Mesothelial cell of epicardium (in vitro differentiated cells): Measurements from ENCODE around the gene HEATR1. TPM values are rescaled to one million over a fixed set of nuclear protein-coding genes. Genes with fewer than 3 reads are reported as not detected.
A peak's percentile ranks its signal among the peaks of the same experiment; 100 is the strongest.
"Not testable (repeated sequence)": the region's sequence is repeated elsewhere in the genome, so short reads cannot be mapped to it uniquely, and the experiment has no call there.

Experiments used
- DNase-seq, 2 experiments: peaks; one replicate each; pipeline ENCODE4 v3.0.0; 2021; ENCODE audit warnings: low spot score in 2 of 2; ENCODE audit not compliant: unreplicated experiment in 2 of 2
- H3K27ac Mint-ChIP-seq: 2 replicates; pipeline ENCODE4 v1.8.0; 2021; ENCODE audit warnings: mixed read lengths
- H3K27me3 Mint-ChIP-seq: 2 replicates; pipeline ENCODE4 v1.8.0; 2021; ENCODE audit warnings: low read depth, mixed read lengths
- H3K36me3 Mint-ChIP-seq: 2 replicates; pipeline ENCODE4 v1.8.0; 2021; ENCODE audit warnings: mixed read lengths
- H3K4me1 Mint-ChIP-seq: 2 replicates; pipeline ENCODE4 v1.8.0; 2021; ENCODE audit warnings: mixed read lengths
- H3K4me3 Mint-ChIP-seq: 2 replicates; pipeline ENCODE4 v1.8.0; 2021; ENCODE audit warnings: mild to moderate bottlenecking, moderate library complexity, mixed read lengths
- H3K9me3 Mint-ChIP-seq: 2 replicates; pipeline ENCODE4 v1.8.0; 2021; ENCODE audit warnings: mixed read lengths
- total RNA-seq: library from RNA; stranded (reverse); gene quantifications from 3 replicates; pipeline ENCODE4 v1.2.1, GENCODE V29; 2021
- TF ChIP-seq, protein P1 (sequence below): fragments of 200-600 bp; sonication (generic); IDR thresholded peaks from one replicate; pipeline ENCODE4 v1.5.0; 2021; ENCODE audit warnings: antibody characterized with exemption; ENCODE audit not compliant: unreplicated experiment

HEATR1 gene
- total RNA-seq, 1 donor from 2014 or later = 48.4 TPM

DNA sequence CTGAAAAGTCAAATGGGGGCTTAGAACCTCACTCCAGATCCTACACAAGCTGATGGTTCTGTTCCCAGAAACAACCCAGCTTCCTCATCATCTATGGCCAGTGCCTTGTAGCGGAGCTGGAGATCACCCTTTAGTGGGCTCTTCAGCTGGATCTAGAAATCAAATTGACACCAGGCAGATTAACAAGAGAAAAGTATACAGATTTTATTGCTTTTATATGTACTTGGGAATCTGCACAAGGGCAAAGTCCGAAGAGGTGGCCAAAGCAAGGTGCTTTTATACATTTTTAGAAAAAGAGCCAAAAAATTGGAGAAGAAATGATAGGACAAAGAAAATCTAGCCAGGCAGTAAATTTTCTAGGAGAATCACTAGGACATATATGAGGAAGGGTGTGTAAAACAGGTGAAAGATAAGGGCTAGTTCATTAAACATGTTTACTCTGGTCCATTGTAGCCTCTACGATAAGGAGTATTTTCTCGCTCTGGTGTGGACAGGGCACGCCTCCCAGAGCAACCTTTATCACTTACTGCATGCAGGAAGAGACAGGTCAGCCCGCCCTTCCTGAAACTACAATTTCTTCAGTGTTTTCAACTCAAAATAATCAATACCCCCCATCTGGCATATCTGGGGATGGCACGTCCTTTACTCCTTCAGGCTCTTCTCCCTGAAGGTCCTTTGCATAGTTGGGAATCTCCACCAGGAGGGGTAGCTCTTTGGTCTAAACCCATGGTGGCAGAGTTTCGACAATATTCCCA lies 94.5 kb downstream of the HEATR1 start:
- DNase-seq = no peak
- H3K27me3 Mint-ChIP-seq = no peaks in the 10 kb centered on the region
- no peak overlapping the region for H3K4me3 Mint-ChIP-seq
- peak overlapping the region; percentile 68 for H3K27ac Mint-ChIP-seq
- TF ChIP-seq, protein P1, sequence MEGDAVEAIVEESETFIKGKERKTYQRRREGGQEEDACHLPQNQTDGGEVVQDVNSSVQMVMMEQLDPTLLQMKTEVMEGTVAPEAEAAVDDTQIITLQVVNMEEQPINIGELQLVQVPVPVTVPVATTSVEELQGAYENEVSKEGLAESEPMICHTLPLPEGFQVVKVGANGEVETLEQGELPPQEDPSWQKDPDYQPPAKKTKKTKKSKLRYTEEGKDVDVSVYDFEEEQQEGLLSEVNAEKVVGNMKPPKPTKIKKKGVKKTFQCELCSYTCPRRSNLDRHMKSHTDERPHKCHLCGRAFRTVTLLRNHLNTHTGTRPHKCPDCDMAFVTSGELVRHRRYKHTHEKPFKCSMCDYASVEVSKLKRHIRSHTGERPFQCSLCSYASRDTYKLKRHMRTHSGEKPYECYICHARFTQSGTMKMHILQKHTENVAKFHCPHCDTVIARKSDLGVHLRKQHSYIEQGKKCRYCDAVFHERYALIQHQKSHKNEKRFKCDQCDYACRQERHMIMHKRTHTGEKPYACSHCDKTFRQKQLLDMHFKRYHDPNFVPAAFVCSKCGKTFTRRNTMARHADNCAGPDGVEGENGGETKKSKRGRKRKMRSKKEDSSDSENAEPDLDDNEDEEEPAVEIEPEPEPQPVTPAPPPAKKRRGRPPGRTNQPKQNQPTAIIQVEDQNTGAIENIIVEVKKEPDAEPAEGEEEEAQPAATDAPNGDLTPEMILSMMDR = no peak
- H3K4me1 Mint-ChIP-seq = peaks cover 24% of the 10 kb centered on the region
- H3K36me3 Mint-ChIP-seq = no peaks in the 10 kb centered on the region
- no peaks in the 10 kb centered on the region for H3K9me3 Mint-ChIP-seq

DNA sequence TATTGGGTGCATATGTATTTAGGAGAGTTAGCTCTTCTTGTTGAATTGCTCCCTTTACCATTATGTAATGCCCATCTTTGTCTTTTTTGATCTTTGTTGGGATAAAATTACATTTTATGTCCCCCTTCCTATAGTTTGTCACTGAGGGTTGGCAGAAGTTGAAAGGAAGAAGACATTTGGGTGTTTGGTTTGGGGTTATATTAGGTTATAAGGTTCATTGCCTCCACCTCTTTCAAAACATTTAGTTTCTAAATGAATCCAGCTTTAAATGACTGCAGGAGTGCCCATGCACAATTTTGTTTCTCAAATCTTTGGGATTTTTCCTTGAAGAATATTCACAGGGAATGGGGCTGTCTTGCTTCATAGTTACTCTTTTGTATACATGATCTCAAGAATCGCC lies 95.1 kb downstream of the HEATR1 start:
- peaks cover 30% of the 10 kb centered on the region for H3K4me1 Mint-ChIP-seq
- H3K9me3 Mint-ChIP-seq = no peaks in the 10 kb centered on the region
- DNase-seq = no peak
- no peaks in the 10 kb centered on the region for H3K27me3 Mint-ChIP-seq
- H3K27ac Mint-ChIP-seq = peak overlapping the region; percentile 78
- H3K4me3 Mint-ChIP-seq = no peak overlapping the region
- H3K36me3 Mint-ChIP-seq = no peaks in the 10 kb centered on the region
- TF ChIP-seq, protein P1 = no peak

DNA sequence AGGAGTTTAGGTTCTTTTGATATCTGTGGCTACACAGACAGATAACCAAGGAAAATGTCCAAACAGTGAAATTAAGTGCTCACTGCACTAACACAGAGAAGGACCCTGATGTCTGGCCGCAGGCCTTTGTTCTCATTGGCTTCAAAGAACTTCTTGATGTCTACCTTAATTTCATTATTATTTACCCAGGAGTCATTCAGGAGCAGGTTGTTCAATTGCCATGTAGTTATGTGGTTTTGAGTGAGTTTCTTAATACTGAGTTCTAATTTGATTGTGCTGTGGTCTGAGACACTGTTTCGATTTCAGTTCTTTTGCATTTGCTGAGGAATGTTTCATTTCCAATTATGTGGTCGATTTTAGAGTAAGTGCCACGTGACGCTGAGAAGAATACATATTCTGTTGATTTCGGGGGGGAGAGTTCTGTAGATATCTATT lies 95.7 kb downstream of the HEATR1 start:
- H3K36me3 Mint-ChIP-seq = no peaks in the 10 kb centered on the region
- H3K9me3 Mint-ChIP-seq = no peaks in the 10 kb centered on the region
- no peak for DNase-seq
- H3K27me3 Mint-ChIP-seq = no peaks in the 10 kb centered on the region
- peak overlapping the region; percentile 78 for H3K27ac Mint-ChIP-seq
- H3K4me3 Mint-ChIP-seq = no peak overlapping the region
- TF ChIP-seq, protein P1 = no peak
- H3K4me1 Mint-ChIP-seq = peaks cover 32% of the 10 kb centered on the region

DNA sequence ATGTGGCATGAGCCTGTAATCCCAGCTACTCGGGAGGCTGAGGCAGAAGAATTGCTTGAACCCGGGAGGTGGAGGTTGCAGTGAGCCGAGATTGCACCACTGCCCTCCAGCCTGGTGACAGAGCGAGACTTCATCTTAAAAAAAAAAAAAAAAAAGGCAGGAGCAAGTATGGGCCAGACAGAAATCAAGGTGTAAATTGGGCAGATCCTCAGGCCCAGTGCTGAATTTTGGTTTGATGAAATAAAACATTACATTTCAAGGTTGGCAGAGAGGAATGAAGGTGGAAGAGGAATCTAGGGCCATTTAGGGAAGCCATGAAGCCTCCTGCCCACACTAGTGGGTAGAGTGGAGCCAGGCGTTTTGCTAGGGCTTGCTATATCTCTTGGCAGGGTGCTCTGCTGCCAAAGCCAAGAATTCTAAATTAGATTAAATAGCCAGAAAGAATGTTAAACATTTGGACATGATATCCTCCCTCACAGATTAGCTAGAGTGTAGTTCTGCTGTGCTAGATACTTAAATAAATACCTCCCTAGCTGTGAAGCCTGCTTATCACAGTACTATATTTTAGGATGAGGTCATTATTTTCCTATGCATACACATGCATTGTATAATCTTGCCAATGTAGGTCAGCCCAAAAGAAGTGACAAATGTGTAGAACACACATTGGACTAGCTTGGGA lies 97.2 kb downstream of the HEATR1 start:
- DNase-seq = no peak
- Mint-ChIP-seq H3K9me3 (no peaks in the 10 kb centered on the region), H3K27ac (peak overlapping the region; percentile 78), H3K36me3 (no peaks in the 10 kb centered on the region), H3K27me3 (no peaks in the 10 kb centered on the region), H3K4me1 (peaks cover 45% of the 10 kb centered on the region), H3K4me3 (no peak overlapping the region)
- TF ChIP-seq, protein P1 = no peak

DNA sequence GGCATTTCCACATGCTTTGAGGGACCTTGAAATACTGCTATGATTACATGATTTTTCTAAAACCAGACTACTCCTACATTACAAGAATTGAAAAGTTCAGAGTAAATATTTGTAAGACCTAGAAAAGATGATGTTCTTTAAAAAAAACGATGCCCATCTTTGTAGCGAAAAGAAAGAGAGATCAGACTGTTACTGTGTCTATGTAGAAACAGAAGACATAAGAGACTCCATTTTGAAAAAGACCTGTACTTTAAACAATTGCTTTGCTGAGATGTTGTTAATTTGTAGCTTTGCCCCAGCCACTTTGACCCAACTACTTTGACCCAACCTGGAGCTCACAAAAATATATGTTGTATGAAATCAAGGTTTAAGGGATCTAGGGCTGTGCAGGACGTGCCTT lies 100.0 kb downstream of the HEATR1 start:
- peak overlapping the region; percentile 97 for H3K27ac Mint-ChIP-seq
- H3K9me3 Mint-ChIP-seq, H3K36me3 Mint-ChIP-seq, H3K4me3 Mint-ChIP-seq, DNase-seq, H3K27me3 Mint-ChIP-seq: not testable (repeated sequence)
- peaks cover 45% of the 10 kb centered on the region for H3K4me1 Mint-ChIP-seq

DNA sequence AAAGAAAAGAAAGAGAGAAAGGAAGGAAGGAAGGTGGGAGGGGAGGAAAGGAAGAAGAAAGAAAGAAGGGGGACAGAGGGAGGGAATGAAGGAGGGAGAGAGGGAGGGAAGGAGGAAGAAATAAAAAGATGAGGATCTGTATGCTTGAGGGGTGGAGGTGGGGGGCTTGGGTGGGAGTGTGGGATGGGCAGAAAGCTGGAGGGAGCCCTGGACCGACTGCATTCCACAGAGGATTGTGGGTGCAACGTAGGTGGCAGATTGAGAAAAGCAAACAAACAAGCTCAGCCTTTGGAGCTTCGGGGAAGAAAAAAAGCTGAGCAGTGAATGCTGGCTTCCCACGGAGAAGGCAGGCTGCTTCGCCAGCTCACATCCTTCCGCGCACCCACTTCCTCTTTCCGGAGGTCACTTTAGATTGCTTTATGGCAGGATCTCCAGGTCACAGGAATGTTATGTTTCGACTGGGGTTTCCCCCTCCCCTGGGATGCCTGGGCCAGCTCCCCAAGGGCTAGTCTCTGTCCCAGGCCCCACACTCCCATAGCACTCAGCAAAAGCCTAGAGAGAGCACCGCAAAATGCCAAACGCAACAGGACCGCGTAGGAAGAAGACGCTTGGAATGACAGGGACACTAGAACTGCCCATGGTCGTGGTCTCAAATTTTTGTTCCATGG lies 101.2 kb downstream of the HEATR1 start:
- DNase-seq = peak in 1 of 2 experiments; percentile 57
- peak overlapping the region; percentile 58 for H3K4me3 Mint-ChIP-seq

More for the DNA sequence above, 101.2 kb downstream of the HEATR1 start:
- Mint-ChIP-seq H3K4me1 (peaks cover 45% of the 10 kb centered on the region), H3K9me3 (no peaks in the 10 kb centered on the region), H3K27me3 (no peaks in the 10 kb centered on the region), H3K36me3 (no peaks in the 10 kb centered on the region), H3K27ac (peak overlapping the region; percentile 97)
- TF ChIP-seq, protein P1 = no peak
